Measurements from ENCODE around the gene MAPK8IP2.
A peak's percentile ranks its signal among the peaks of the same experiment; 100 is the strongest.
"Not testable (repeated sequence)": the region's sequence is repeated elsewhere in the genome, so short reads cannot be mapped to it uniquely, and the experiment has no call there.

The MAPK8IP2 gene

GRCh38 chr22:50612528-50613221, 12.1 kb downstream of the MAPK8IP2 start:
- no peak for DNase-seq (ENCODE audit: low read depth)

GRCh38 chr22:50613291-50613981, 12.8 kb downstream of the MAPK8IP2 start:
- no peak for DNase-seq (ENCODE audit: low read depth)

GRCh38 chr22:50614296-50614695, 13.7 kb downstream of the MAPK8IP2 start:
- not testable (repeated sequence) for DNase-seq (ENCODE audit: low read depth)

DNA sequence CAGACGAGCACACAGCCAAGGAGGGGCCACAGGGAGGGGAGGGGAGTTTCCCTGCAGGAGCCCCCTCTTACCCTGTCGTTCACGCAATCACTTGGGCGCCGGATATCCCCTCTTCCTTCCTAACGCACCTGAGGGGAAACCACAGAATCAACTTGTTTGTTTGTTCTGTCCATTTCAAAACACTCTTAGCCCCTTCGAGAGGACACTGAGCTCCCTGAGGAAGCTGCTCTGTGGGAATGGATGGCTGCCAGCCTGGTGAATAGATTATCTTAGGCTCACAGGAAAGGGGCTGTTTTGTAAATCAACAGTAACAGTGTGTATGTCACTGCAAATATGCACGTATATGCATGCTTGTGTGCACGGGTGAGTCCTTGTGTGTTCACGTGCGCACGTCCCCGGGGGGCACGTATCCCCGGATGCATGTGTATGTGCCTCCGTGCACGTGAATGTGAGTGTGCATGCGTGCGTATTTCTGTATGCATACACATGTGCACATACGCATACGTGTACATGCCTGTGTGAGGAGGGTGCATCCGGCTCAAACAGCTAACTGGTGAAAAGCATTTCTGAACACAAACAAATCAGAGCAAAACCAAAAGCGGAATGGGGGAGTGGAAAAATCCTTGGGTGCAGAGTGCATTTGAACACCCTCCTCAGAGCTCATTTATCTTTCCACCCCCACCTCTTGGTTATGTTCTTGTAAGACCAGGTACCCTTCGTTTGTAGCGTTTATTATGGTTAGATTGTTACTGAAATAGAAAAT, 20.2 kb downstream of the MAPK8IP2 start:
- DNase-seq (ENCODE audit: low read depth) = no peak

GRCh38 chr22:50621356-50621880, 20.8 kb downstream of the MAPK8IP2 start:
- no peak for DNase-seq (ENCODE audit: low read depth)

DNA sequence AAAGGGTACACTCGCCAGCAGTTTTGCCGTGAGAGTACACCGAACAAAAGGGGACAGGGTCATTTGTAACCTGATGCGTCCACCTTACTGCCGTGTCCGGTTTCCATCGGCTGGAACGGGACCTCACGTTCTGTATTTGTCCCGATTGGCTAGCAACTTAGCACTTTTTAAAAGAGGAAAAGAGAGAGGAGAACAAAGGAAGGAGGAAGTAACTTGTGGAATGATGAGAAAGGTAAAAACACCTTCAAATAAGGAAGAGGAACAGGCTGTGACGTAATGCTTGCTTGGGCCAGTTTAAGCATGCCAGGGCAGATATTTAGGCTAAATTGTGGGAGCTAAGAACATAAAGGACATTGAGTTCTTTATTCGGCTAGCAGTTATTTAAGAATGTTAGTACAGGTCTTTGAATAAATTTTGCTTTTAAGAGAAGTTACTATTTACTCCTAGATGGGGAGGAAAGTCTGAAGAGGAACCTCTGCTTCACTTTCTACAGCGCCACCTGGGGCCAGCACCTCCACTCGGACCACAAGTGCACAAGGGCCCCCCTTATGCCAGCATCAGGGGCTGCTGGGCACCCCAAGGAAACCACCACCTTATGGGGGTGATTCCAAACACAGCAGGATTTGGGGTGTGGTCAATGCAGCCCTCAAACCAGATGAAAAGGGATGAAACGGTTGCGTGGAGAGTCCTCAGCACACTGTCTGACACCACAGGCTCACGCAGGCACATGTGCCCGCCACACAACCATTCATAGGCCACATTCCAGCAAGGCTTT, 21.5 kb downstream of the MAPK8IP2 start:
- DNase-seq (ENCODE audit: low read depth) = no peak

DNA sequence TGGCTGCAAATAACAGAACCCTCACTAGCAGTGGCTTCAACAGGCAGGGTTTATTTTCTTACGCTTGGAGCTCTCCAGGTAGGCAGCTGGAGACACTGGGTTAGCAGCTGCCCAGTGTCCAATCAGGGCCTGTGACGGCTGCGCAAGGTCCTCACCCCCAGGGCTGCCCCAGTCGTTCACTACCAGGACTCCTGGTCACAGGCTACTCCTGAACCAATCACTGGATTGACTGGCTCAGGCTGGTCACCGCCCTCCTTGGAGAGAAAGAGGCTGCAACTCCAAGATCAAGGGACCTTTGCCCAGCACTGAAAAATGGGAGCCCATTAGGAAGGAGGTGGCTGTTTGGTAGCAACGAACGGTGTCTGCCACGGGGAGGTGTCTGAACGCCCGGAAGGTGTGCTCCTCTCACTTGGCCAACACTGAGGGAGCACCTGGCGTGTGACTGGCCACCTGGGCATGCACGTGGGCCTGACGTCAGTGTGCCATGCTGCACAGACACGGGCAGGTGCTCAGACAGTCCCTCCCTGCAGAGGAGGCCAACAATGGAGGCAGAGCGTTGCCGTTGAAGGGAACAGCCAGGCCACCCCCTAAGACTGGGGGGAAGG, 22.2 kb downstream of the MAPK8IP2 start:
- no peak for DNase-seq (ENCODE audit: low read depth)

- no peak for DNase-seq (ENCODE audit: low read depth)
Observed at GRCh38 chr22:50624347-50625130, 23.9 kb downstream of the MAPK8IP2 start.

GRCh38 chr22:50625131-50625567, 24.6 kb downstream of the MAPK8IP2 start:
- no peak for DNase-seq (ENCODE audit: low read depth)

- DNase-seq (ENCODE audit: low read depth) = no peak
Observed at GRCh38 chr22:50625568-50626313, 25.1 kb downstream of the MAPK8IP2 start.

- DNase-seq (ENCODE audit: low read depth) = no peak
Observed at GRCh38 chr22:50626314-50626849, 25.8 kb downstream of the MAPK8IP2 start.

GRCh38 chr22:50626850-50627641, 26.5 kb downstream of the MAPK8IP2 start:
- no peak for DNase-seq (ENCODE audit: low read depth)

DNA sequence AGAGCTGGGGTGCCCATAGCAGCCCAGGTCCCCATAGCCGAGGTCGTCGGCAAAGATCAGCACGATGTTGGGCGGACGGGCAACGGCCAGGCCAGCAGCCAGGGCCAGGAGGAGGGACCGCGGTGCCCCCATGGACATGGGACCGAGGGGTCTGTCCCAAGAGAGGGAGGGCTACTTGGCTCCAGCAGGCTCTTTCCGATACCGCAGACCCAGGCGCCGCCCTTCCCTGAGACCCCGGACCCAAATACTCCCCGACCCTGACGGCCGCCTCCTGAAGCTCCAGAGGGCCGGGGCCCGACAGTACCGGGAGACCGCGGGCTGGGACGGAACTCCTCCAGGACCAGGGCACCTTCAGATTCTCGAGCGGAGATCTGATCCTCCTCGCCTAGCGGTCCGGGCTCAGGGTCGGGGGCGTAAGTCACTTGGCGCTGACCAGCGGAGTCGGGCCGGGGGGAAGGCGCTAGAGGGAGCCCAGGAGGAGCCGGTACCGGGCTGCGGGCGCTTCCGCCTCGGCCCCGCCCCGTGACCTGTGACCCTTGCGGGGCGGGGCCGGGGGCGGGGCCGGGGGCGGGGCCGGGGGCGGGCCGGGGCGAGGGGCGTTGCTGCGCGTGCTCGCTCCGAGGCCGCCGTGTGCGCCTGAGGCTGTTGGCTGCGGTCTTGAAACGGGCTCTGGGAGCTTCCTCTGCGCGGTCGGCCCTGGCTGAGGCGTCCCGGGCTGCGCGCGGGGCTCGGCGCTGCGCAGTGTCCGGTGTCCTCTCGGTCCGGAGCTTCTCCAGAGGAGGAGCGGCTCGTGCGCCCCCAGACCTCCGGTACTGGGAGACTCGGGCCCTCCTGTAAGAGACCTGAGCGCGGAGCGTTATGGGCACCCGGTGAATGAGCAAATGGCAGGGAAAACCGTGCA, 27.3 kb downstream of the MAPK8IP2 start, which contains the start of gene ARSA:
Gene ARSA, minus strand, starts transcription at position 511 of the 901 bp plus-strand sequence. Its CDS starts 373 bp downstream, at position 138.
- peak; percentile 30 for DNase-seq (ENCODE audit: low read depth)

DNA sequence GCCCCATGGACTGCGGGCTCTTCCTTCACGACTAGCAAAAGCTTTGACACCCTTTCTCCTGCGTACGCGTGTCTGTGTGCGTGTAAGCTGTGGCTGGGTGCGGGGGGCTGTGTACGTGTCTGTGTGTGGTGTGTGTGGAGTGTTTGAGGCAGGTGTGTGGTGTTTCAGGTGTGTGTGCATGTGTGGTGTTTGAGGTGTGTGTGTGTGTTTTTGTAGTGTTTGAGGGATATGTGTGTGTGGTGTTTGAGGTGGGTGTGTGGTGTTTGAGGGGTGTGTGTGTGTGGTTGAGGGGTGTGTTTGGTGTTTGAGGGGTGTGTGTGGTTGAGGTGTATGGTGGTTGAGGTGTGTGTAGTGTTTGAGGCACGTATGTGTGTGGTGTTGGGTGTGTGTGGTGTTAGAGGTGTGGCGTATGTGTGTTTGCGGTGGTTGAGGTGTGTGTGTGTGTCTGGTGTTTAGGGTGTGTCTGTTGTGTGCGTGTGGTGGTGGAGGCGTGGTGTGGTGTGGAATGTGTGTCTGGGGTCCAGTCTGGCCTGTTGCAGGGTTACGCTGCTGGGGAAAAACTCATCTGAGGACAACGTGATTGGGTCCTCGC, 28.0 kb downstream of the MAPK8IP2 start:
- DNase-seq (ENCODE audit: low read depth) = no peak

GRCh38 chr22:50630376-50630775, 29.8 kb downstream of the MAPK8IP2 start:
- DNase-seq (ENCODE audit: low read depth) = no peak

DNA sequence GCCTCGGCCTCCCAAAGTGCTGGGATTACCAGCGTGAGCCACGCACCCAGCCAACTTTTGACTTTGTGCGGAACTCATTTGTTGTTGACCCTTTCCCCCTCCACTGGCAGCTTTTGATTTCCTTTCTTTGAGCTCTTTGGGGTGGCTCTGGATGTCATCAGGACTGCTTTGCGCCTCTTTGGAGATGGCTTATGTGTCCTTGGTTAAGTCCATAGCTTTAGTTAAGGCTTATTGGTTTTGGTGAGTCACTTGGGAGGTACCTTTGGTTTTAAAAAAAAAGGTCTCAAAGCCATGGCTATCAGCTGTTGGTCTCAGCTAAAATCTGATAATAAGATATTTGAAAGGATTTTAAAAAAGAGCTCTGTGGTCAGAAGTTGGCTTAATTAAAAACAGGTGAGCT, 32.5 kb downstream of the MAPK8IP2 start:
- DNase-seq (ENCODE audit: low read depth) = no peak

- DNase-seq (ENCODE audit: low read depth) = no peak
Observed at GRCh38 chr22:50633771-50634170, 33.2 kb downstream of the MAPK8IP2 start.

All from HS-27A (cell line).